H1 (cell line): ENCODE results near the gene THAP9. TPM values are rescaled to one million over a fixed set of nuclear protein-coding genes. Genes with fewer than 3 reads are reported as not detected.

ENCODE experiments used
- CTCF ChIA-PET: fragments of 300-600 bp; sonication (Branson Sonifier 250); formaldehyde crosslinking; loops from one replicate; lab custom pipeline; 2021; ENCODE audit not compliant: partially characterized antibody; lab: Charles Lee
- POLR2A ChIA-PET: fragments of 300-600 bp; sonication (Branson Sonifier 250); formaldehyde crosslinking; loops from one replicate; lab custom pipeline; 2021; ENCODE audit warnings: inconsistent platforms; ENCODE audit not compliant: partially characterized antibody; lab: Charles Lee
- DNase-seq, 2 experiments: peaks; one replicate each; pipeline versions ENCODE4 v3.0.0 to v3.0.0-alpha.2; 2010 to 2022; ENCODE audit warnings: low spot score in 2 of 2, low read depth in 1 of 2, mixed read lengths in 1 of 2
- FAIRE-seq: peaks from 2 replicates; lab custom pipeline; 2011; peaks lifted over from hg19 to GRCh38; lab: Jason Lieb, UNC
- H2AFZ ChIP-seq: 2 replicates; pipeline ENCODE4 v1.8.1; 2012; ENCODE audit warnings: low read length, inconsistent platforms
- H2AK5ac ChIP-seq: 2 replicates; pipeline ENCODE4 v1.6.1; 2013; ENCODE audit warnings: low read depth, low read length
- H2BK120ac ChIP-seq: replicated peaks from 2 replicates; pipeline ENCODE3; 2013; ENCODE audit warnings: low read depth, low read length, inconsistent platforms
- H2BK12ac ChIP-seq: 2 replicates; pipeline ENCODE4 v1.6.1; 2013; ENCODE audit warnings: low read depth, low read length
- H2BK15ac ChIP-seq: 2 replicates; pipeline ENCODE4 v1.6.1; 2013; ENCODE audit warnings: low read length
- H2BK20ac ChIP-seq: 2 replicates; pipeline ENCODE4 v1.6.1; 2013; ENCODE audit warnings: low read length
- H2BK5ac ChIP-seq: 2 replicates; pipeline ENCODE4 v1.6.1; 2013; ENCODE audit warnings: low read depth, low read length
- H3K14ac ChIP-seq: 2 replicates; pipeline ENCODE4 v1.6.1; 2013; ENCODE audit warnings: inconsistent platforms; ENCODE audit not compliant: insufficient read length
- H3K18ac ChIP-seq: 2 replicates; pipeline ENCODE4 v1.6.1; 2013; ENCODE audit warnings: low read length; ENCODE audit errors: extremely low read depth
- H3K23ac ChIP-seq: 2 replicates; pipeline ENCODE4 v1.6.1; 2013; ENCODE audit warnings: inconsistent platforms; ENCODE audit not compliant: insufficient read length
- H3K23me2 ChIP-seq: 2 replicates; pipeline ENCODE4 v1.6.1; 2013; ENCODE audit warnings: low read depth, low read length
- H3K27ac ChIP-seq: 2 replicates; pipeline ENCODE4 v1.6.1; 2011; ENCODE audit warnings: low read depth, low read length, inconsistent platforms
- H3K27me3 ChIP-seq, 4 experiments: replicated peaks in 1 of 4; 1 replicate in 1 of 4; 2 replicates in 3 of 4; pipeline versions ENCODE4 v1.6.1 to v1.8.1; 2011 to 2013; ENCODE audit warnings: low read length in 3 of 4, mild to moderate bottlenecking in 3 of 4, inconsistent platforms in 2 of 4, mixed read lengths in 2 of 4, moderate library complexity in 1 of 4; ENCODE audit not compliant: control insufficient read depth in 3 of 4, insufficient read depth in 3 of 4; ENCODE audit errors: extremely low read depth in 1 of 4
- H3K36me3 ChIP-seq, 4 experiments: 2 replicates each; pipeline versions ENCODE4 v1.6.1 to v1.8.1; 2011 to 2013; ENCODE audit warnings: mild to moderate bottlenecking in 4 of 4, low read length in 3 of 4, moderate library complexity in 2 of 4, control low read depth in 1 of 4, inconsistent platforms in 1 of 4; ENCODE audit not compliant: insufficient read depth in 4 of 4, control insufficient read depth in 2 of 4
- H3K4ac ChIP-seq: replicated peaks from 2 replicates; pipeline ENCODE3; 2013; ENCODE audit warnings: low read length, low read depth, mixed read lengths, inconsistent platforms; ENCODE audit not compliant: insufficient read length
- H3K4me1 ChIP-seq, 4 experiments: replicated peaks in 1 of 4; 1 replicate in 1 of 4; 2 replicates in 3 of 4; pipeline versions ENCODE4 v1.6.1 to v1.8.1; 2011 to 2013; ENCODE audit warnings: low read length in 3 of 4, inconsistent platforms in 2 of 4, mixed read lengths in 1 of 4; ENCODE audit not compliant: insufficient read depth in 4 of 4, control insufficient read depth in 3 of 4
- H3K4me2 ChIP-seq, 2 experiments: 2 replicates each; pipeline versions ENCODE4 v1.6.1 to v1.8.1; 2011 to 2013; ENCODE audit warnings: low read depth in 2 of 2, low read length in 2 of 2, control low read depth in 1 of 2, inconsistent platforms in 1 of 2, mild to moderate bottlenecking in 1 of 2; ENCODE audit not compliant: insufficient read depth in 1 of 2
- H3K4me3 ChIP-seq, 4 experiments: fragments of 200-600, 300-600 bp in 1 of 4; sonication (generic), shearing (Covaris generic), sonication (Bioruptor Twin) in 1 of 4; 2 replicates each; pipeline versions ENCODE4 v1.5.1 to v1.8.1; 2011 to 2016; ENCODE audit warnings: low read length in 4 of 4, low read depth in 3 of 4, control low read depth in 2 of 4, inconsistent platforms in 2 of 4, mild to moderate bottlenecking in 2 of 4, mixed read lengths in 1 of 4, moderate library complexity in 1 of 4; ENCODE audit not compliant: insufficient read depth in 2 of 4; ENCODE audit errors: extremely low read depth in 1 of 4
- H3K56ac ChIP-seq: replicated peaks from 2 replicates; pipeline ENCODE3; 2013; ENCODE audit warnings: low read depth, mild to moderate bottlenecking, mixed read lengths, low read length, inconsistent platforms; ENCODE audit not compliant: insufficient read length
- H3K79me1 ChIP-seq: 2 replicates; pipeline ENCODE4 v1.6.1; 2013; ENCODE audit warnings: low read depth, low read length, control low read depth
- H3K79me2 ChIP-seq, 2 experiments: 2 replicates each; pipeline versions ENCODE4 v1.6.1 to v1.8.1; 2012 to 2013; ENCODE audit warnings: low read length in 2 of 2, mild to moderate bottlenecking in 2 of 2, inconsistent platforms in 1 of 2; ENCODE audit not compliant: insufficient read depth in 2 of 2, control insufficient read depth in 1 of 2
- H3K9ac ChIP-seq, 4 experiments: replicated peaks in 1 of 4; 1 replicate in 1 of 4; 2 replicates in 3 of 4; pipeline versions ENCODE4 v1.6.1 to v1.8.1; 2011 to 2013; ENCODE audit warnings: low read depth in 3 of 4, low read length in 3 of 4, control low read depth in 2 of 4, mild to moderate bottlenecking in 2 of 4, moderate library complexity in 2 of 4, inconsistent platforms in 1 of 4; ENCODE audit errors: extremely low read depth in 1 of 4
- H3K9me3 ChIP-seq, 2 experiments: 2 replicates each; pipeline versions ENCODE4 v1.6.1 to v1.8.1; 2012 to 2013; ENCODE audit warnings: mild to moderate bottlenecking in 2 of 2, moderate library complexity in 2 of 2, control low read depth in 1 of 2, inconsistent platforms in 1 of 2, low read depth in 1 of 2, low read length in 1 of 2, mixed read lengths in 1 of 2; ENCODE audit not compliant: insufficient read depth in 2 of 2
- H4K20me1 ChIP-seq, 2 experiments: replicated peaks in 1 of 2; 2 replicates each; pipeline versions ENCODE3 to v1.8.1; 2011 to 2013; ENCODE audit warnings: inconsistent platforms in 2 of 2, low read length in 2 of 2, mild to moderate bottlenecking in 1 of 2; ENCODE audit not compliant: insufficient read depth in 2 of 2, control insufficient read depth in 1 of 2
- H4K5ac ChIP-seq: 2 replicates; pipeline ENCODE4 v1.6.1; 2013; ENCODE audit warnings: low read length, low read depth, mixed read lengths, inconsistent platforms; ENCODE audit not compliant: insufficient read length
- H4K8ac ChIP-seq: 2 replicates; pipeline ENCODE4 v1.8.0; 2013; ENCODE audit warnings: mild to moderate bottlenecking, moderate library complexity, low read length, inconsistent platforms; ENCODE audit not compliant: insufficient read depth; ENCODE audit errors: extremely low read depth
- H4K91ac ChIP-seq: replicated peaks from 2 replicates; pipeline ENCODE3; 2013; ENCODE audit warnings: low read length, mixed read lengths, inconsistent platforms; ENCODE audit not compliant: insufficient read length
- CHD2 ChIP-seq: IDR thresholded peaks from 2 replicates; pipeline ENCODE4 v1.6.1; 2012; ENCODE audit warnings: low read length, improper control_type of control experiment
- KDM5A ChIP-seq: fragments of 200-600 bp; IDR thresholded peaks from 2 replicates; pipeline ENCODE4 v1.7.1; 2012; ENCODE audit warnings: mild to moderate bottlenecking, low read length, inconsistent platforms, mixed read lengths
- MAFK ChIP-seq: IDR thresholded peaks from 2 replicates; pipeline ENCODE4 v1.6.1; 2012; ENCODE audit warnings: low read depth, mild to moderate bottlenecking, improper control_type of control experiment, low read length
- POLR2AphosphoS5 ChIP-seq: IDR thresholded peaks from 2 replicates; pipeline ENCODE4 v1.6.1; 2011; ENCODE audit warnings: low read depth, low read length
- RAD21 ChIP-seq, 2 experiments: IDR thresholded peaks in 1 of 2; conservative IDR thresholded peaks in 1 of 2; 2 replicates each; pipeline ENCODE4 v1.6.1; 2011; ENCODE audit warnings: low read depth in 2 of 2, low read length in 2 of 2, improper control_type of control experiment in 1 of 2, inconsistent platforms in 1 of 2, mild to moderate bottlenecking in 1 of 2, moderate library complexity in 1 of 2
- RBBP5 ChIP-seq: IDR thresholded peaks from 2 replicates; pipeline ENCODE4 v1.7.1; 2012; ENCODE audit warnings: low read depth, mild to moderate bottlenecking, inconsistent platforms, low read length, moderate library complexity, borderline replicate concordance
- RNF2 ChIP-seq: fragments of 200-900, 300-1000 bp; sonication (generic); IDR thresholded peaks from 2 replicates; pipeline ENCODE4 v1.7.1; 2016; ENCODE audit warnings: borderline replicate concordance, low read depth, mild to moderate bottlenecking, antibody characterized with exemption, low read length; ENCODE audit not compliant: poor library complexity, severe bottlenecking; ENCODE audit errors: missing control alignments
- RXRA ChIP-seq: IDR thresholded peaks from 2 replicates; pipeline ENCODE4 v1.6.1; 2011; ENCODE audit warnings: low read depth, mild to moderate bottlenecking, low read length, moderate library complexity; ENCODE audit not compliant: insufficient read depth
- SIN3A ChIP-seq, 2 experiments: IDR thresholded peaks in 1 of 2; conservative IDR thresholded peaks in 1 of 2; 2 replicates each; pipeline ENCODE4 v1.6.1; 2011 to 2012; ENCODE audit warnings: low read length in 2 of 2, improper control_type of control experiment in 1 of 2, low read depth in 1 of 2, mild to moderate bottlenecking in 1 of 2
- SIX5 ChIP-seq: IDR thresholded peaks from 2 replicates; pipeline ENCODE4 v1.6.1; 2011; ENCODE audit warnings: mild to moderate bottlenecking, low read depth, low read length
- SRF ChIP-seq: IDR thresholded peaks from 2 replicates; pipeline ENCODE4 v1.6.1; 2011; ENCODE audit warnings: mild to moderate bottlenecking, low read depth, low read length, moderate library complexity
- SUZ12 ChIP-seq: fragments of 200-600 bp; sonication (generic); IDR thresholded peaks from 2 replicates; pipeline ENCODE4 v1.6.1; 2012; ENCODE audit warnings: mild to moderate bottlenecking, inconsistent platforms, low read length, moderate library complexity, mixed read lengths
- TAF1 ChIP-seq: IDR thresholded peaks from 2 replicates; pipeline ENCODE4 v1.6.1; 2011; ENCODE audit warnings: mild to moderate bottlenecking, low read depth, low read length
- TCF12 ChIP-seq: IDR thresholded peaks from 2 replicates; pipeline ENCODE4 v1.6.1; 2011; ENCODE audit warnings: low read depth, mild to moderate bottlenecking, low read length
- polyA plus RNA-seq, 7 experiments: library from polyadenylated mRNA; depleted of rRNA in 3 of 7; stranded (reverse) in 5 of 7; unstranded in 2 of 7; fragments of >200 nt in 5 of 7; fragments of 200-250 nt in 2 of 7; gene quantifications; 1 replicate in 5 of 7; 2 replicates in 1 of 7; 4 replicates in 1 of 7; pipeline versions ENCODE4 v1.2.1 to v1.2.3, GENCODE V29; 2011 to 2013; ENCODE audit warnings: missing spikeins in 2 of 7, mixed read lengths in 2 of 7
- total RNA-seq: library from RNA; stranded (reverse); fragmentation: NEBNext Ultra II Directional; extraction: Animal tissue kit (Norgen Biotek cat#: 25700); gene quantifications from 2 replicates; pipeline ENCODE4 v1.2.1, GENCODE V29; 2021

THAP9 gene
- total and polyA plus RNA-seq, 2 of the 8 experiments (the other 6 are each of a cell fraction or from before 2014, with no cell fraction given), result 6.1 to 13.2 TPM

DNA sequence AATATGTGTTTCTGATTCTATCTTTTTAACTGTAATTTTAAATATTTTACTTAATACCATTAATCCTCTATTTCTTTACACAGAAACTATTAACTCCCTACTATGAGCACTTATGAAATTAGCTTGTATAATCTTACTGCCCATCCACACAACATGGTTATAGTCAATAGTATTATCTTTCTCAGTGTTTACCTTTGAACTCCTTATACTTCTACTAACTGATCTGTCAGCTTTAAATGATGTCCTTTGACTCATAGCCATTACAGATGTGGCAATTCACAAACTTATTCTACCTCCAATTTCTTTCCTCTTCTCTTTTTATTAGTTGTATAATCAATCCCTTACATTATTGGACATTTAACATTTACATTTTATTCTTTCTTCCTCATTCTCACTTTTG, 15.1 kb upstream of the THAP9 start:
- Histone ChIP-seq H3K4me2 (no peak overlapping the region), H3K4ac (no peak overlapping the region), H3K23ac (no peak overlapping the region), H2BK120ac (no peak overlapping the region), H3K56ac (no peak overlapping the region), H2BK5ac (no peak overlapping the region), H2BK12ac (no peak overlapping the region), H4K8ac (no peak overlapping the region), H2AFZ (no peak overlapping the region), H2BK20ac (no peak overlapping the region), H3K36me3 (no peaks in the 10 kb centered on the region; a peak in 1 of 8 replicates), H3K9ac (no peak overlapping the region), H3K27ac (no peak overlapping the region), H4K91ac (no peak overlapping the region), H2AK5ac (no peak overlapping the region), H2BK15ac (no peak overlapping the region), H3K27me3 (no peaks in the 10 kb centered on the region), H3K14ac (no peak overlapping the region), H3K4me3 (no peak overlapping the region), H4K5ac (no peak overlapping the region), H3K79me1 (0 out of 2 replicates have a peak, but pooled peaks cover 2% of the 10 kb centered on the region), H3K23me2 (no peaks in the 10 kb centered on the region; the same call in 1 of the 2 replicates), H3K9me3 (no peaks in the 10 kb centered on the region), H3K79me2 (peaks cover 5 to 92% of the 10 kb centered on the region in 2 experiments), H3K18ac (no peak overlapping the region), H3K4me1 (no peaks in the 10 kb centered on the region), H4K20me1 (peaks cover 0 to 2% of the 10 kb centered on the region in 2 experiments)
- POLR2A ChIA-PET, result interaction anchor here (0.6 to 9.1 kb wide), 2 partner anchors 16 to 18 kb away, joined by 3 to 86 read pairs; partner anchors contain the start of gene THAP9
- no peak for FAIRE-seq
- DNase-seq, result no peak
- CTCF ChIA-PET, result interaction anchor here (1.8 kb wide), 1 partner anchor 33 kb away, joined by 5 read pairs; no protein-coding TSS in a partner anchor
- TF ChIP-seq TCF12 (no peak), POLR2AphosphoS5 (no peak), SUZ12 (no peak), SIX5 (no peak), RNF2 (no peak), KDM5A (no peak), SRF (no peak), RAD21 (IDR thresholded peaks at IDR 0.05 in 1 of 2, conservative IDR thresholded peaks at IDR 0.05 in 1 of 2; ENCODE audit: low read depth in 2 of 2, low read length in 2 of 2) (no peak), RBBP5 (no peak), MAFK (no peak), SIN3A (conservative IDR thresholded peaks at IDR 0.05 in 1 of 2, IDR thresholded peaks at IDR 0.05 in 1 of 2; ENCODE audit: low read depth in 1 of 2, low read length in 2 of 2) (no peak), TAF1 (no peak), CHD2 (no peak), RXRA (no peak)
